Measurements from ENCODE around the gene CCDC192.

- TF ChIP-seq CTCF (IDR thresholded peaks at IDR 0.05) (no peak), POLR2AphosphoS5 (IDR thresholded peaks at IDR 0.05; ENCODE audit: insufficient read depth in 1 of 2, low read depth in 1 of 2) (no peak), POLR2A (IDR thresholded peaks at IDR 0.05) (no peak)
Measured at GRCh38 chr5:127959152-127959764, 256.1 kb downstream of the CCDC192 start.

Measured in vagina (tissue), 2 donors.